HFF-Myc (cell line): ENCODE measurements around the gene NOC2L.
"Not testable (repeated sequence)": the region's sequence is repeated elsewhere in the genome, so short reads cannot be mapped to it uniquely, and the experiment has no call there.

Source experiments
- DNase-seq: peaks from one replicate; pipeline ENCODE4 v3.0.0-alpha.2; 2011; ENCODE audit warnings: low read depth; ENCODE audit errors: extremely low read depth
- H3K4me3 ChIP-seq: replicated peaks from 2 replicates; pipeline ENCODE4 v1.5.1; 2011; ENCODE audit warnings: low read depth, mild to moderate bottlenecking, control low read depth, low read length
- CTCF ChIP-seq: IDR thresholded peaks from 2 replicates; pipeline ENCODE4 v1.5.1; 2012; ENCODE audit warnings: mild to moderate bottlenecking, low read depth, low read length, control low read depth; ENCODE audit errors: missing control alignments

NOC2L gene

GRCh38 chr1:904310-904950 lies 54.6 kb downstream of the NOC2L start:
- DNase-seq = peak; percentile 36
- H3K4me3 ChIP-seq = peak overlapping the region; percentile 50
- TF ChIP-seq CTCF = peak; percentile 58

GRCh38 chr1:903721-904271 lies 55.3 kb downstream of the NOC2L start:
- peak overlapping the region; percentile 50; the same call in 1 of the 2 replicates for H3K4me3 ChIP-seq
- no peak for TF ChIP-seq CTCF
- no peak for DNase-seq

- no peak for DNase-seq
- TF ChIP-seq CTCF = no peak
- no peak overlapping the region for H3K4me3 ChIP-seq
These were observed 55.8 kb downstream of the NOC2L start for GRCh38 chr1:903305-903704.

- H3K4me3 ChIP-seq = no peak overlapping the region
- no peak for DNase-seq
- TF ChIP-seq CTCF = no peak
These were observed 56.3 kb downstream of the NOC2L start for GRCh38 chr1:902802-903201.

GRCh38 chr1:901108-901859 lies 57.8 kb downstream of the NOC2L start:
- DNase-seq = no peak
- H3K4me3 ChIP-seq = no peak overlapping the region
- no peak for TF ChIP-seq CTCF

GRCh38 chr1:899636-900317 lies 59.3 kb downstream of the NOC2L start:
- no peak overlapping the region for H3K4me3 ChIP-seq
- TF ChIP-seq CTCF = no peak
- DNase-seq = no peak

- not testable (repeated sequence) for H3K4me3 ChIP-seq, DNase-seq
These were observed 61.1 kb downstream of the NOC2L start for GRCh38 chr1:897951-898350.
